ENCODE measurements around the gene GNA12.

The GNA12 gene

DNA sequence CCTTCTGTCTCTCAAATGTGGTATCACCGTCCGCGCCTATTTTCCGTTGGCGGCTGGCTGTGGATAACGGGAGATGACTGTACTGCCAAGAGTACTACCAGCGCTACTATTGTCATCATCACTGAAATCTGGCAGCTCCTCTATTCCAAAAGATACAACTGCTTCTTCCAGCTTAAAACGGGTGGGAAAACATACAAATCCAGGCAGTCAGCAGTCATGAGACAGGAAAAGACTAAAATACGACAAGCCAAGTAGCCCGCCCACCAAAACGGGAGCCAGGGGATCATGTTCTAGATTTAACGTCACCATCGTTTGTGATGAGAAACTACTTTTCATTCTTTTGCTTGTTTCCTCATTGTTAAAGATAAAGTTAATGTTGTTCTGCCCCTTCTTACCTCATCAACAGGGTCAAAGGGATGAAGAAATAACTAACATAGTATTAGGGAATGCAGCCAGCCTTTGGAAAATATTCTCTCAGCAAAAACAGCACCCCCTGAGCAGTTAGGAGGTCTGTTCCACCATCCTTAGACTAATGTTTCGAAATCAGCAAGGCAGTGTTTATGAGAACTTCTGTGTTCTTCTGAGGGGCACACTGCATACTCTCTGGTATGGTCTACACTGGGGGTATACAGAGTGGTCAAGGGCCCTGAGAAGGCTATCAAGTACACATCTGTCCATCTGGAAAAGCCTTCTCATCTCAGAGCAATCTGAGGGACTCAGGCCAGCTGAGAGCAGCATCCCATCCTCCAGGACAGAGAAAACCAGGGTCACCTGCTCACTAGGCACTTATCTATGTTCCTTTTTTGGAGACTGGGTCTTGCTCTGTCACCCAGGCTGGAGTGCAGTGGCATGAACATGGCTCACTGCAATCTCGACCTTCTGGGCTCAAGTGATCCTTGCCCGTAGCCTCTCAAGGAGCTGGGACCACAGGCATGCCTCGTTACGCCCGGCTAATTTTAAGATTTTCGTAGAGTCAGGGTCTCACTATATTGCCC, 47.5 kb downstream of the GNA12 start:
- H3K27me3 ChIP-seq (ENCODE audit: insufficient read depth, poor library complexity, severe bottlenecking): no peaks in the 10 kb centered on the region
- no peak overlapping the region for H3K4me3 ChIP-seq (replicated peaks; ENCODE audit: insufficient read depth, low read length)
- no peak for DNase-seq (ENCODE audit: low read depth in 1 of 2, low spot score in 1 of 2)
- TF ChIP-seq CTCF (IDR thresholded peaks at IDR 0.05; ENCODE audit: insufficient read depth, low read length) (no peak), SPI1 (IDR thresholded peaks at IDR 0.05; ENCODE audit: borderline replicate concordance, low read depth) (no peak), POLR2AphosphoS5 (IDR thresholded peaks at IDR 0.05; ENCODE audit: low read depth) (no peak), GABPA (IDR thresholded peaks at IDR 0.05; ENCODE audit: low read depth) (no peak), REST (IDR thresholded peaks at IDR 0.05; ENCODE audit: insufficient replicate concordance, low read depth) (no peak)
- H3K27ac ChIP-seq (replicated peaks): no peak overlapping the region

DNA sequence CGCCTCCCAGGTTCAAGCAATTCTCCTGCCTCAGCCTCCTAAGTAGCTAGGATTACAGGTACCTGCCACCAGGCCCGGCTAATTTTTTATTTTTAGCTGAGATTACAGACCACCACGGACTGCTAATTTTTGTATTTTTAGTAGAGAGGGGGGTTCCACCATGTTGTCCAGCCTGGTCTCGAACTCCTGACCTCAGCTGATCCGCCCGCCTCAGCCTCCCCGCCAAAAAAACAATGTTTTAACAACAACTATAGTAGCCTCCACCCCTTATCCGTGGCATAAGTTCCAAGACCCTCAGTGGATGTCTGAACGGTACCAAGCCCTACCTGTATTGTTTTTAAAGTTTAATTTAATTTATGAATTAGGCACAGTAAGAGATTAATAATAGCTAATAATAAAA, 48.2 kb downstream of the GNA12 start:
- no peaks in the 10 kb centered on the region for H3K27me3 ChIP-seq (ENCODE audit: insufficient read depth, poor library complexity, severe bottlenecking)
- H3K27ac ChIP-seq (replicated peaks): 0 out of 2 replicates have a peak overlapping the region, but pooled peaks have one; percentile 35
- no peak overlapping the region for H3K4me3 ChIP-seq (replicated peaks; ENCODE audit: insufficient read depth, low read length)
- TF ChIP-seq POLR2AphosphoS5 (IDR thresholded peaks at IDR 0.05; ENCODE audit: low read depth): no peak
- no peak for TF ChIP-seq SPI1 (IDR thresholded peaks at IDR 0.05; ENCODE audit: borderline replicate concordance, low read depth)
- TF ChIP-seq GABPA (IDR thresholded peaks at IDR 0.05; ENCODE audit: low read depth): no peak
- no peak for TF ChIP-seq CTCF (IDR thresholded peaks at IDR 0.05; ENCODE audit: insufficient read depth, low read length)
- no peak for TF ChIP-seq REST (IDR thresholded peaks at IDR 0.05; ENCODE audit: insufficient replicate concordance, low read depth)
- no peak for DNase-seq (ENCODE audit: low read depth in 1 of 2, low spot score in 1 of 2)

GRCh38 chr7:2794836-2795636, 49.1 kb downstream of the GNA12 start:
- Histone ChIP-seq H3K27me3 (ENCODE audit: insufficient read depth, poor library complexity, severe bottlenecking) (no peaks in the 10 kb centered on the region), H3K27ac (replicated peaks) (0 out of 2 replicates have a peak overlapping the region, but pooled peaks have one; percentile 14), H3K4me3 (replicated peaks; ENCODE audit: insufficient read depth, low read length) (no peak overlapping the region)
- DNase-seq (ENCODE audit: low read depth in 1 of 2, low spot score in 1 of 2): no peak
- no peak for TF ChIP-seq REST (IDR thresholded peaks at IDR 0.05; ENCODE audit: insufficient replicate concordance, low read depth)
- TF ChIP-seq SPI1 (IDR thresholded peaks at IDR 0.05; ENCODE audit: borderline replicate concordance, low read depth): no peak
- TF ChIP-seq POLR2AphosphoS5 (IDR thresholded peaks at IDR 0.05; ENCODE audit: low read depth): no peak
- TF ChIP-seq GABPA (IDR thresholded peaks at IDR 0.05; ENCODE audit: low read depth): no peak
- TF ChIP-seq CTCF (IDR thresholded peaks at IDR 0.05; ENCODE audit: insufficient read depth, low read length): no peak

Data from HL-60 (cell line).